ENCODE results near the gene FBLN1.

- no peak for TF ChIP-seq CTCF (CRISPR knock-in tag; IDR thresholded peaks at IDR 0.05)
- TF ChIP-seq ZBTB44 (CRISPR knock-in tag; IDR thresholded peaks at IDR 0.05) = no peak
- TF ChIP-seq ZNF317 (CRISPR knock-in tag; IDR thresholded peaks at IDR 0.05) = no peak
- no peak for TF ChIP-seq RAD21 (CRISPR knock-in tag; IDR thresholded peaks at IDR 0.05)
- no peak for TF ChIP-seq ZNF264 (CRISPR knock-in tag; IDR thresholded peaks at IDR 0.05)
Observed at GRCh38 chr22:45572444-45572843, 69.8 kb downstream of the FBLN1 start.

All from HepG2 (cell line).